Adrenal gland (tissue), 12 donors: ENCODE results near the gene TMEM145. TPM values are rescaled to one million over a fixed set of nuclear protein-coding genes. Genes with fewer than 3 reads are reported as not detected.

Experiments used
- DNase-seq, 7 donors: peaks; one replicate each; pipeline ENCODE4 v3.0.0-alpha.2; 2019 to 2020
- H3K27ac ChIP-seq, 5 donors: fragments of 200-600 bp; sonication (generic) in 4 of 5; 1 replicate in 3 of 5; 2 replicates in 2 of 5; pipeline versions ENCODE4 v1.5.1 to v1.8.0; 2016 to 2020; ENCODE audit warnings: mild to moderate bottlenecking in 1 of 5
- H3K27me3 ChIP-seq: fragments of 200-600 bp; 2 replicates; pipeline ENCODE4 v1.8.0; 2021
- H3K36me3 ChIP-seq, 2 donors: fragments of 200-600 bp; replicated peaks in 1 of 2; 1 replicate in 1 of 2; 2 replicates in 1 of 2; pipeline versions ENCODE4 v1.5.1 to v1.8.0; 2018 to 2022
- H3K4me1 ChIP-seq, 2 donors: fragments of 200-600 bp; replicated peaks in 1 of 2; 1 replicate in 1 of 2; 2 replicates in 1 of 2; pipeline versions ENCODE4 v1.5.1 to v1.8.0; 2018 to 2021
- H3K4me3 ChIP-seq, 4 donors: fragments of 200-600 bp; sonication (generic) in 3 of 4; one replicate each; pipeline ENCODE4 v1.5.1; 2016 to 2018
- H3K9me3 ChIP-seq, 3 donors: fragments of 200-600 bp; sonication (generic) in 1 of 3; replicated peaks in 1 of 3; 1 replicate in 2 of 3; 2 replicates in 1 of 3; pipeline versions ENCODE4 v1.5.1 to v1.8.0; 2016 to 2021
- POLR2A ChIP-seq, 2 donors: fragments of 450-650 bp; IDR thresholded peaks; one replicate each; pipeline ENCODE4 v1.6.1; 2017; ENCODE audit warnings: antibody characterized with exemption in 2 of 2, mild to moderate bottlenecking in 2 of 2, moderate library complexity in 1 of 2
- WGBS, 4 donors: extraction: QIAGEN DNeasy Blood & Tissue Kit in 2 of 4; methylation state at CpG; one replicate each; pipeline versions ENCODE4 v1.1.5 to v1.1.7; 2013 to 2017; 5-methylcytosine and 5-hydroxymethylcytosine counted together
- intact Hi-C, 2 donors: fragments of 100-400 bp; cut with DNase I; formaldehyde crosslinking; loops; one replicate each; pipeline versions ENCODE4 v1.14.1 to v1.15.0; 2022 to 2023
- polyA plus RNA-seq, 3 donors: library from polyadenylated mRNA; stranded (reverse); fragments of 200-250 nt in 2 of 3; fragments of 350-450 nt in 1 of 3; fragmentation: Illumina TruSeq in 1 of 3; extraction: RNeasy Lipid Tissue Mini Kit (QIAGEN cat#74804) in 1 of 3; gene quantifications; one replicate each; pipeline ENCODE4 v1.2.3, GENCODE V29; 2013 to 2014
- total RNA-seq, 9 donors: library from RNA; depleted of rRNA in 4 of 9; stranded (reverse); fragments of >200 nt in 4 of 9; fragments of 120-200 nt in 1 of 9; fragmentation: NEBNext Ultra II Directional in 1 of 9; extraction: Animal tissue kit (Norgen Biotek cat#: 25700) in 1 of 9; gene quantifications; one replicate each; pipeline versions ENCODE4 v1.1.0 to v1.2.4, GENCODE V29; 2013 to 2023
- TF ChIP-seq, protein P1 (sequence below), 6 experiments: fragments of 450-650 bp in 4 of 6; fragments of 200-600 bp in 2 of 6; sonication (generic) in 1 of 6; IDR thresholded peaks; 1 replicate in 5 of 6; 2 replicates in 1 of 6; pipeline versions ENCODE4 v1.5.1 to v1.8.0; 2016 to 2021; ENCODE audit warnings: antibody characterized with exemption in 6 of 6, mild to moderate bottlenecking in 2 of 6, moderate library complexity in 1 of 6
- donor health status: healthy with polysubstance abuse.
- donor health status: Bipolar disorder and iron deficiency.
- donor health status: DM: yes; HTN: yes; CAD: no.
- donor health status: DM: no; HTN: no; CAD: no.
- donor health status: DM: no; HTN: no; CAD: no.
- donor health status: DM: yes; HTN: yes; CAD: no.

Gene TMEM145
- total and polyA plus RNA-seq, 12 donors, result 0.94 to 31.7 (median 4.5) TPM; not detected in 3

DNA sequence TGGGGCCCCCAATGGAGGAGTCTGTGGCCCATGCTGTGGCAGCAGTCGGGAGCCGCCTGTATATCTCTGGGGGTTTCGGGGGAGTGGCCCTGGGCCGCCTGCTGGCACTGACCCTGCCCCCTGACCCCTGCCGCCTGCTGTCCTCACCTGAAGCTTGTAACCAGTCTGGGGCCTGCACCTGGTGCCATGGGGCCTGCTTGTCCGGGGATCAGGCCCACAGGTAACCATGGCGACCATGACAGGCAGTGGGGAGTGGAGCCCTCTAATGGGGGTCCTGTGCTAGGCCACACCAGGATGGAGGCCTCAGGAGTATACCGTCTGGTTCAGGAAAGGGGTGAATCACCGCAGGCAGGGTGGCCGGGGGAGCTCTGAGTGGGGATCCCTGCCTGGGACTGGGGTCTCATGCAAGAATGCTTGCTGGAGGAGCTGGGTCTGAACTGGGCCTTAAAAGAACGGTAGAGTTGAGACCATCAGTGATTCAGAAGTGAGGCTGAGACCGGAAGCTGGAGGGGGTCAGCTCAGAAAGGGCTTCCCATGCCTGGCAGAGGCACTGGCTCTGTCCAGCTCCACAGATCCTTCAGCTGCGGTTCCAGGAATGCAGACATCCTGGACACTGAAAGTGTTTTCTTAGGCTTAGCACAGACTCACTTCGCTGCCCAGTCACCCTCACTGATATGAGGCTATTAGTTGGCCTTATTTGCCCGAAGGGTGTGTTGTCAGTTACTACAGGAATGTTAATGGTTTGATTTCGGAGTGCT lies 47.9 kb downstream of the TMEM145 start:
- no peak overlapping the region for H3K4me3 ChIP-seq
- no peak for TF ChIP-seq POLR2A (IDR thresholded peaks at IDR 0.05)
- TF ChIP-seq, protein P1, sequence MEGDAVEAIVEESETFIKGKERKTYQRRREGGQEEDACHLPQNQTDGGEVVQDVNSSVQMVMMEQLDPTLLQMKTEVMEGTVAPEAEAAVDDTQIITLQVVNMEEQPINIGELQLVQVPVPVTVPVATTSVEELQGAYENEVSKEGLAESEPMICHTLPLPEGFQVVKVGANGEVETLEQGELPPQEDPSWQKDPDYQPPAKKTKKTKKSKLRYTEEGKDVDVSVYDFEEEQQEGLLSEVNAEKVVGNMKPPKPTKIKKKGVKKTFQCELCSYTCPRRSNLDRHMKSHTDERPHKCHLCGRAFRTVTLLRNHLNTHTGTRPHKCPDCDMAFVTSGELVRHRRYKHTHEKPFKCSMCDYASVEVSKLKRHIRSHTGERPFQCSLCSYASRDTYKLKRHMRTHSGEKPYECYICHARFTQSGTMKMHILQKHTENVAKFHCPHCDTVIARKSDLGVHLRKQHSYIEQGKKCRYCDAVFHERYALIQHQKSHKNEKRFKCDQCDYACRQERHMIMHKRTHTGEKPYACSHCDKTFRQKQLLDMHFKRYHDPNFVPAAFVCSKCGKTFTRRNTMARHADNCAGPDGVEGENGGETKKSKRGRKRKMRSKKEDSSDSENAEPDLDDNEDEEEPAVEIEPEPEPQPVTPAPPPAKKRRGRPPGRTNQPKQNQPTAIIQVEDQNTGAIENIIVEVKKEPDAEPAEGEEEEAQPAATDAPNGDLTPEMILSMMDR (IDR thresholded peaks at IDR 0.05), result no peak
- H3K27me3 ChIP-seq, result no peaks in the 10 kb centered on the region
- H3K4me1 ChIP-seq, result no peaks in the 10 kb centered on the region
- WGBS, 4 donors, result 86 to 90% (median 88%) methylated on average over 8 to 16 of the region's 16 CpGs
- no peak overlapping the region for H3K27ac ChIP-seq
- H3K9me3 ChIP-seq, result no peaks in the 10 kb centered on the region
- intact Hi-C loops, result no loop called here
- DNase-seq, result no peak
- H3K36me3 ChIP-seq, result peaks cover 0 to 21% of the 10 kb centered on the region in 2 donors

DNA sequence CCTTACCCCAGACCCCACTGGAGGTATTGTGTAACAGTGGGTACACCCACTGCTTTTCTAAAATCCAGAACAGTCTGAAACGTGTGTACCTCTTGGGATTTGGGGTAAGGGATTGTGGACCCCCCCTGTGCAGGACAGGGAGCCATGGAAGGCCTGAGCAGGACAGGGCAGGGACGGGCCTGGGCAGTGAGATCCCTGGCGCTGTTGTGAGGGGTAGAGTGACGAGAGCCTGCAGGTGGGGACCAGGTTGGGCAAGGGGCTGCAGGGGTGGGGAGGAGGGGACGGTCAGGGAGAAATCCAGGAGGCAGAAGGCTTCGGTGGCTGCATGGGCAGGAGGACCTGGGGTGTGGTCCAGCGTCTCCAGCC lies 48.4 kb downstream of the TMEM145 start:
- H3K9me3 ChIP-seq, result no peaks in the 10 kb centered on the region
- H3K27ac ChIP-seq, result no peak overlapping the region
- TF ChIP-seq, protein P1 (IDR thresholded peaks at IDR 0.05), result no peak
- no peak for TF ChIP-seq POLR2A (IDR thresholded peaks at IDR 0.05)
- no peak overlapping the region for H3K4me3 ChIP-seq
- no peaks in the 10 kb centered on the region for H3K27me3 ChIP-seq
- H3K4me1 ChIP-seq, result no peaks in the 10 kb centered on the region
- no peak for DNase-seq
- peaks cover 0 to 16% of the 10 kb centered on the region in 2 donors for H3K36me3 ChIP-seq
- WGBS, 4 donors, result 91 to 95% (median 93%) methylated on average over 7 of the region's 7 CpGs
- intact Hi-C loops, result no loop called here

DNA sequence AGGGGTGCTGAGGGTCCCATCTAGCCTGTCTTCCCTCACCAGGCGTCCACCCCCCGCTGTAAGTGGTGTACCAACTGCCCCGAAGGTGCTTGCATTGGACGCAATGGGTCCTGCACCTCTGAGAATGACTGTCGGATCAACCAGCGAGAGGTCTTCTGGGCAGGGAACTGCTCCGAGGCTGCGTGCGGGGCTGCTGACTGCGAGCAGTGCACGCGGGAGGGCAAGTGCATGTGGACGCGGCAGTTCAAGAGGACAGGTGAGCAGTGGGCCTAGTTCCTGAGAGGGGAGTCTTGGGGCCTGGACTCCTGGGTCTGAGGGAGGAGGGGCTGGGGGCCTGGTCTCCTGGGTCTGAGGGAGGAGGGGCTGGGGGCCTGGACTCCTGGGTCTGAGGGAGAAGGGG lies 49.2 kb downstream of the TMEM145 start:
- DNase-seq, result no peak
- Histone ChIP-seq H3K36me3 (peaks cover 0 to 8% of the 10 kb centered on the region in 2 donors), H3K9me3 (no peaks in the 10 kb centered on the region), H3K27ac (no peak overlapping the region), H3K4me1 (no peaks in the 10 kb centered on the region), H3K27me3 (no peaks in the 10 kb centered on the region), H3K4me3 (no peak overlapping the region)
- TF ChIP-seq POLR2A (IDR thresholded peaks at IDR 0.05), result no peak
- TF ChIP-seq, protein P1 (IDR thresholded peaks at IDR 0.05), result no peak
- WGBS, 4 donors, result 94 to 99% (median 96%) methylated on average over 12 to 14 of the region's 14 CpGs
- intact Hi-C loops, result no loop called here

DNA sequence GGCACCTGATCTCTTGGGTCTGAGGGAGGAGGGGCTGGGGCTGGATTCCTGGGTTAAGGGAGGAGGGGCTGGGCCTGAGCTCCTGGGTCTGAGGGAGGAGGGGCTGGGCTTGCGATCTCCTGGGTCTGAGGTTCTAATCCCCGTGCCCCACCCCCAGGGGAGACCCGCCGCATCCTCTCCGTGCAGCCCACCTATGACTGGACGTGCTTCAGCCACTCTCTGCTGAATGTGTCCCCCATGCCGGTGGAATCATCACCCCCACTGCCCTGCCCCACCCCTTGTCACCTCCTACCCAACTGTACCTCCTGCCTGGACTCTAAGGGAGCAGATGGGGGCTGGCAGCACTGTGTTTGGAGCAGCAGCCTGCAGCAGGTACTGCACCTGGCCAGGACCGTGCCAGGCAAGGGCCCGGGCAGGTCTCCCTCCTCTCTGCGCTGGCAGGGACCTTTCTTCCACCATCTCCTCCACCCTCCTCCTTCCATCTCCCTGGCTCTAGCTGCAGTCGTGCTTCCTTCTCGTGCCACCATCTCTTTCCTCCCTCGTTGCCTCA lies 49.9 kb downstream of the TMEM145 start:
- intact Hi-C loops, result no loop called here
- Histone ChIP-seq H3K4me3 (no peak overlapping the region), H3K27ac (no peak overlapping the region), H3K4me1 (no peaks in the 10 kb centered on the region), H3K9me3 (no peaks in the 10 kb centered on the region), H3K27me3 (no peaks in the 10 kb centered on the region), H3K36me3 (peaks cover 0 to 1% of the 10 kb centered on the region in 2 donors)
- no peak for TF ChIP-seq POLR2A (IDR thresholded peaks at IDR 0.05)
- TF ChIP-seq, protein P1 (IDR thresholded peaks at IDR 0.05), result no peak
- DNase-seq, result no peak
- 92 to 97% (median 94%) methylated on average over 10 to 13 of the region's 13 CpGs for WGBS, 4 donors
